Natural killer cell (primary cell): ENCODE results near the gene DDIAS. TPM values are rescaled to one million over a fixed set of nuclear protein-coding genes. Genes with fewer than 3 reads are reported as not detected.
"Not testable (repeated sequence)": the region's sequence is repeated elsewhere in the genome, so short reads cannot be mapped to it uniquely, and the experiment has no call there.

Experiments used
- ATAC-seq, 3 donors: fragments of 150-1000 bp in 2 of 3; fragments of 200-7000 bp in 1 of 3; cut with Tn5 transposase; 1 replicate in 1 of 3; 2 replicates in 2 of 3; pipeline ENCODE4 v1.10.0; 2021; ENCODE audit warnings: mild to moderate bottlenecking in 2 of 3, moderate library complexity in 2 of 3
- DNase-seq, 2 donors: peaks; one replicate each; pipeline versions ENCODE4 v3.0.0 to v3.0.0-alpha.2; 2013 to 2021; ENCODE audit warnings: mixed read lengths in 1 of 2
- H3K27ac ChIP-seq: one replicate; pipeline ENCODE4 v1.5.1; 2013; ENCODE audit warnings: mild to moderate bottlenecking, low read length
- H3K27me3 ChIP-seq: one replicate; pipeline ENCODE4 v1.6.1; 2013; ENCODE audit warnings: low read length; ENCODE audit not compliant: control insufficient read depth, insufficient read depth
- H3K36me3 ChIP-seq: one replicate; pipeline ENCODE4 v1.6.1; 2013; ENCODE audit warnings: low read length; ENCODE audit not compliant: control insufficient read depth, insufficient read depth
- H3K4me1 ChIP-seq: one replicate; pipeline ENCODE4 v1.6.1; 2013; ENCODE audit warnings: low read length; ENCODE audit not compliant: control insufficient read depth, insufficient read depth
- H3K4me3 ChIP-seq: one replicate; pipeline ENCODE4 v1.5.1; 2013; ENCODE audit warnings: low read length
- H3K9me3 ChIP-seq: one replicate; pipeline ENCODE4 v1.6.1; 2013; ENCODE audit warnings: low read length; ENCODE audit not compliant: control insufficient read depth, insufficient read depth
- H3K27ac Mint-ChIP-seq, 2 donors: one replicate each; pipeline ENCODE4 v1.8.0; 2022; ENCODE audit warnings: mild to moderate bottlenecking in 2 of 2, mixed read lengths in 2 of 2, moderate library complexity in 1 of 2
- H3K27me3 Mint-ChIP-seq, 2 donors: one replicate each; pipeline ENCODE4 v1.8.0; 2022; ENCODE audit warnings: low read depth in 2 of 2, mixed read lengths in 2 of 2
- H3K36me3 Mint-ChIP-seq: one replicate; pipeline ENCODE4 v1.8.0; 2022; ENCODE audit warnings: mixed read lengths
- H3K4me1 Mint-ChIP-seq, 2 donors: one replicate each; pipeline ENCODE4 v1.8.0; 2022; ENCODE audit warnings: mixed read lengths in 2 of 2
- H3K4me3 Mint-ChIP-seq: one replicate; pipeline ENCODE4 v1.8.0; 2022; ENCODE audit warnings: mild to moderate bottlenecking, moderate library complexity, mixed read lengths
- H3K9me3 Mint-ChIP-seq, 2 donors: one replicate each; pipeline ENCODE4 v1.8.0; 2022; ENCODE audit warnings: mixed read lengths in 2 of 2
- WGBS: methylation state at CpG from one replicate; pipeline ENCODE4 v1.1.7; 2013; ENCODE audit warnings: missing lambda C conversion rate; ENCODE audit not compliant: insufficient coverage; 5-methylcytosine and 5-hydroxymethylcytosine counted together
- intact Hi-C: fragments of 100-400 bp; cut with micrococcal nuclease; formaldehyde crosslinking; loops from one replicate; pipeline ENCODE4 v1.14.2; 2022
- total RNA-seq, 4 donors: library from RNA; stranded (reverse); fragments of 120-200 nt in 1 of 4; gene quantifications; one replicate each; pipeline versions ENCODE4 v1.2.3 to v1.2.4, GENCODE V29; 2013 to 2022
- TF ChIP-seq, protein P1 (sequence below): fragments of 200-600 bp; IDR thresholded peaks from one replicate; pipeline ENCODE4 v1.8.0; 2022; ENCODE audit warnings: antibody characterized with exemption

The DDIAS gene
- total RNA-seq, 3 donors from 2014 or later (not counting 1 experiment from before 2014, with no cell fraction given): 0.89 to 2.4 (median 1.8) TPM

DNA sequence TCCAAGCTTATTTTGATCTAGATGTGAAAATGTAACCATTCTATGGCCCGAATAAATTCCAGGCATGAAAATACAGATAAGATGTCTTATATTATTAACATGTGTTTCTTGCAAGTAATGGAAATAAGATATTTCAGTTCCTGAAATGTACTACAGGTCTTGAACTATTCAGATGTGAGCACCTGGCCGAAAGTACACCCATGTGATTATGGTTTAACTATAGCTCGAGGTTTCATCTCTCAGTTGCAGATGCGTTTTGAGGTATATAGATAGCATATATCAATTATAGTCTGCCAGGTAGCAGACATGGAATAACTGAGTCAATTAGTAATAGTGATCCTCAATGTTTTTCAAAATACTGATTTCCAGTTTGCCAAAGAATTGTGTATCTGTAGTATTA, 68.3 kb downstream of the DDIAS start:
- Mint-ChIP-seq H3K4me1 (peaks cover 14 to 20% of the 10 kb centered on the region in 2 donors), H3K27me3 (no peaks in the 10 kb centered on the region), H3K9me3 (no peaks in the 10 kb centered on the region), H3K4me3 (peak overlapping the region; percentile 31), H3K36me3 (no peaks in the 10 kb centered on the region), H3K27ac (no peak overlapping the region)
- DNase-seq (no peak), ATAC-seq (no peak)
- Histone ChIP-seq H3K4me1 (peaks cover 13% of the 10 kb centered on the region), H3K27ac (no peak overlapping the region), H3K27me3 (no peaks in the 10 kb centered on the region), H3K4me3 (no peak overlapping the region), H3K9me3 (peaks cover 5% of the 10 kb centered on the region), H3K36me3 (no peaks in the 10 kb centered on the region)
- WGBS: 73% methylated on average over 3 of the region's 4 CpGs
- TF ChIP-seq, protein P1, sequence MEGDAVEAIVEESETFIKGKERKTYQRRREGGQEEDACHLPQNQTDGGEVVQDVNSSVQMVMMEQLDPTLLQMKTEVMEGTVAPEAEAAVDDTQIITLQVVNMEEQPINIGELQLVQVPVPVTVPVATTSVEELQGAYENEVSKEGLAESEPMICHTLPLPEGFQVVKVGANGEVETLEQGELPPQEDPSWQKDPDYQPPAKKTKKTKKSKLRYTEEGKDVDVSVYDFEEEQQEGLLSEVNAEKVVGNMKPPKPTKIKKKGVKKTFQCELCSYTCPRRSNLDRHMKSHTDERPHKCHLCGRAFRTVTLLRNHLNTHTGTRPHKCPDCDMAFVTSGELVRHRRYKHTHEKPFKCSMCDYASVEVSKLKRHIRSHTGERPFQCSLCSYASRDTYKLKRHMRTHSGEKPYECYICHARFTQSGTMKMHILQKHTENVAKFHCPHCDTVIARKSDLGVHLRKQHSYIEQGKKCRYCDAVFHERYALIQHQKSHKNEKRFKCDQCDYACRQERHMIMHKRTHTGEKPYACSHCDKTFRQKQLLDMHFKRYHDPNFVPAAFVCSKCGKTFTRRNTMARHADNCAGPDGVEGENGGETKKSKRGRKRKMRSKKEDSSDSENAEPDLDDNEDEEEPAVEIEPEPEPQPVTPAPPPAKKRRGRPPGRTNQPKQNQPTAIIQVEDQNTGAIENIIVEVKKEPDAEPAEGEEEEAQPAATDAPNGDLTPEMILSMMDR: no peak
- intact Hi-C loops: loop anchor here (2.0 to 5.0 kb wide), 2 partner anchors 13 to 43 kb away; no protein-coding TSS in a partner anchor

- not testable (repeated sequence) for ATAC-seq, H3K36me3 ChIP-seq, H3K27ac ChIP-seq, H3K27ac Mint-ChIP-seq, H3K36me3 Mint-ChIP-seq, H3K4me3 Mint-ChIP-seq, H3K9me3 ChIP-seq, H3K27me3 Mint-ChIP-seq, DNase-seq, H3K27me3 ChIP-seq, H3K9me3 Mint-ChIP-seq, H3K4me3 ChIP-seq
- intact Hi-C loops: loop anchor here (1.0 to 5.0 kb wide), 3 partner anchors 10 to 43 kb away; no protein-coding TSS in a partner anchor
- WGBS: 93% methylated on average over 60 of the region's 60 CpGs
- peaks cover 13% of the 10 kb centered on the region for H3K4me1 ChIP-seq
- H3K4me1 Mint-ChIP-seq: peaks cover 19 to 20% of the 10 kb centered on the region in 2 donors
These were observed 69.1 kb downstream of the DDIAS start for GRCh38 chr11:82970507-82971083.

DNA sequence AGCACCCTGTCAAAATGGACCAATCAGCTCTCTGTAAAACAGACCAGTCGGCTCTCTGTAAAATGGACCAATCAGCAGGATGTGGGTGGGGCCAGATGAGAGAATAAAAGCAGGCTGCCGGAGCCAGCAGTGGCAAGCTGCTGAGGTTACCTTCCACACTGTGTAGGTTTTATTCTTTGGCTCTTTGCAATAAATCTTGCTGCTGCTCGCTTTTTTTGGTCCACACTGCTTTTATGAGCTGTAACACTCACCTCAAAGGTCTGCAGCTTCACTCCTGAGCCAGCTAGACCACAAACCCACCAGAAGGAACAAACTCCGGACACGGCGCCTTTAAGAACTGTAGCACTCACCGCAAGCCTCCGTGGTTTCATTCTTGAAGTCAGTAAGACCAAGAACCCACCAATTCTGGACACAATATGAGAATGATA, 70.0 kb downstream of the DDIAS start:
- H3K36me3 ChIP-seq, H3K27me3 Mint-ChIP-seq, H3K9me3 ChIP-seq, H3K36me3 Mint-ChIP-seq, H3K9me3 Mint-ChIP-seq, H3K27me3 ChIP-seq: not testable (repeated sequence)
- H3K4me3 Mint-ChIP-seq: peak overlapping the region; percentile 91
- ATAC-seq (peak; percentile 64 to 79 (median 75)), DNase-seq (peak; percentile 37 to 39)
- H3K27ac ChIP-seq: peak overlapping the region; percentile 72
- peaks cover 29% of the 10 kb centered on the region in 2 donors for H3K4me1 Mint-ChIP-seq
- H3K27ac Mint-ChIP-seq: peak overlapping the region; percentile 86 to 91
- intact Hi-C loops: loop anchor here (1.0 to 5.0 kb wide), 3 partner anchors 11 to 44 kb away; no protein-coding TSS in a partner anchor
- H3K4me3 ChIP-seq: peak overlapping the region; percentile 56
- H3K4me1 ChIP-seq: peaks cover 13% of the 10 kb centered on the region
- 13% methylated on average over 6 of the region's 8 CpGs for WGBS

DNA sequence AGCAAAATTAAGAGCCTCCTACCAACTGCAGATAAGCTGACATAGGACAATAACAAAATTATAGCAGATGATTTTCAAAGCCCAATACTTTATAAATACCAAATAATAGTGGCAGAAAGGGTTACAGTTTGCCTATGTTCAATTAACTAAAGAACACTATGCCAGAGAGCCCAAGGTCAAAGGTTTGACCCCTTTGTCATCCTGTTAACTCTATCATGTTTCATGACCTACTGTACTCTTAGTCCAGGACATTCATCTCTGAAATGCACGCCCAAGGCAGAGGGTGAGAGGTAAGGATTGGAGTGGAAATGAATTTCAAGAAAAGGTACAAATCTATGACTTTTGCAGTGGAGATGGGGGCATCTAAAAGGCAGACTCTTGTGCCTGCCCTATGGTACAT, 70.6 kb downstream of the DDIAS start:
- H3K4me1 ChIP-seq: peaks cover 13% of the 10 kb centered on the region
- no peaks in the 10 kb centered on the region for H3K27me3 ChIP-seq
- H3K4me3 Mint-ChIP-seq: peak overlapping the region; percentile 91
- H3K27ac ChIP-seq: peak overlapping the region; percentile 72
- peak overlapping the region; percentile 86 to 91 for H3K27ac Mint-ChIP-seq
- H3K36me3 ChIP-seq: no peaks in the 10 kb centered on the region
- TF ChIP-seq, protein P1: no peak
- H3K36me3 Mint-ChIP-seq: no peaks in the 10 kb centered on the region
- no peaks in the 10 kb centered on the region for H3K9me3 Mint-ChIP-seq
- H3K9me3 ChIP-seq: peaks cover 5% of the 10 kb centered on the region
- WGBS: 83% methylated on average over 1 of the region's 1 CpG
- H3K27me3 Mint-ChIP-seq: no peaks in the 10 kb centered on the region
- DNase-seq (no peak), ATAC-seq (no peak)
- intact Hi-C loops: loop anchor here (5.0 kb wide), 1 partner anchor 45 kb away; no protein-coding TSS in a partner anchor
- peak overlapping the region; percentile 56 for H3K4me3 ChIP-seq
- H3K4me1 Mint-ChIP-seq: peaks cover 30 to 31% of the 10 kb centered on the region in 2 donors
